Occipital lobe (tissue), 2 donors: Measurements from ENCODE around the gene PYDC1. TPM values are rescaled to one million over a fixed set of nuclear protein-coding genes. Genes with fewer than 3 reads are reported as not detected.
"Not testable (repeated sequence)": the region's sequence is repeated elsewhere in the genome, so short reads cannot be mapped to it uniquely, and the experiment has no call there.

Experiments used
- DNase-seq: peaks from one replicate; lab custom pipeline; 2025; lab: John Stamatoyannopoulos, UW
- total RNA-seq: library from RNA; depleted of rRNA; stranded (reverse); fragments of >200 nt; gene quantifications from one replicate; pipeline ENCODE4 v1.2.3, GENCODE V29; 2014

Gene PYDC1
- 0.78 TPM for total RNA-seq

- no peak for DNase-seq
Observed at GRCh38 chr16:31216422-31217135, at the start of gene PYDC1. Gene PYDC1, minus strand, starts transcription at chr16:31217135. Its CDS starts 107 bp downstream, at chr16:31217028.

- no peak for DNase-seq
Observed at GRCh38 chr16:31265329-31266245, 48.7 kb upstream of the PYDC1 start.

GRCh38 chr16:31262084-31262483, 45.1 kb upstream of the PYDC1 start:
- DNase-seq: no peak

GRCh38 chr16:31260136-31260931, 43.4 kb upstream of the PYDC1 start:
- no peak for DNase-seq

GRCh38 chr16:31258366-31258765, 41.4 kb upstream of the PYDC1 start:
- no peak for DNase-seq

- no peak for DNase-seq
Observed at GRCh38 chr16:31256466-31256865, 39.5 kb upstream of the PYDC1 start.

- DNase-seq: no peak
Observed at GRCh38 chr16:31253642-31254045, 36.7 kb upstream of the PYDC1 start.

- no peak for DNase-seq
Observed at GRCh38 chr16:31251435-31251834, 34.5 kb upstream of the PYDC1 start.

- DNase-seq: no peak
Observed at GRCh38 chr16:31250782-31251384, 33.9 kb upstream of the PYDC1 start.

GRCh38 chr16:31248344-31248743, 31.4 kb upstream of the PYDC1 start:
- DNase-seq: no peak

- no peak for DNase-seq
Observed at GRCh38 chr16:31246296-31246695, 29.4 kb upstream of the PYDC1 start.

GRCh38 chr16:31245598-31245997, 28.7 kb upstream of the PYDC1 start:
- not testable (repeated sequence) for DNase-seq

GRCh38 chr16:31243734-31244670, 27.1 kb upstream of the PYDC1 start:
- no peak for DNase-seq

- no peak for DNase-seq
Observed at GRCh38 chr16:31242206-31242605, 25.3 kb upstream of the PYDC1 start.

GRCh38 chr16:31238041-31238440, 21.1 kb upstream of the PYDC1 start:
- DNase-seq: no peak

GRCh38 chr16:31229501-31229900, 12.6 kb upstream of the PYDC1 start:
- DNase-seq: no peak

- DNase-seq: no peak
Observed at GRCh38 chr16:31228206-31228605, 11.3 kb upstream of the PYDC1 start.

GRCh38 chr16:31225193-31225592, 8.3 kb upstream of the PYDC1 start:
- no peak for DNase-seq

GRCh38 chr16:31224092-31224955, 7.4 kb upstream of the PYDC1 start:
- DNase-seq: no peak
